SK-N-SH treated with all-trans-retinoic acid at 6 μM for 48 hours (cell line): ENCODE results near the gene CRKL.

Experiments used
- ATAC-seq: fragments of 200-7000 bp; cut with Tn5 transposase; 3 replicates; pipeline ENCODE4 v1.9.1; 2020; ENCODE audit warnings: mild to moderate bottlenecking, moderate library complexity
- BACH2 ChIP-seq: fragments of 250-450 bp; sonication (Bioruptor Pico); IDR thresholded peaks from 2 replicates; pipeline ENCODE4 v1.9.0; 2021; ENCODE audit warnings: mild to moderate bottlenecking, borderline replicate concordance
- CSDC2 ChIP-seq: fragments of 250-450 bp; sonication (Bioruptor Pico); IDR thresholded peaks from 2 replicates; pipeline ENCODE4 v1.5.0; 2020; ENCODE audit warnings: mild to moderate bottlenecking, moderate library complexity
- ESRRG ChIP-seq: fragments of 250-450 bp; sonication (Bioruptor Pico); IDR thresholded peaks from 2 replicates; pipeline ENCODE4 v1.6.1; 2021; ENCODE audit warnings: mild to moderate bottlenecking
- GLIS3 ChIP-seq: fragments of 250-450 bp; sonication (Bioruptor Pico); IDR thresholded peaks from 2 replicates; pipeline ENCODE4 v1.5.0; 2020; ENCODE audit warnings: mild to moderate bottlenecking, moderate library complexity
- ISL1 ChIP-seq: fragments of 250-450 bp; sonication (Bioruptor Pico); IDR thresholded peaks from 2 replicates; pipeline ENCODE4 v2.1.2; 2022; ENCODE audit warnings: mild to moderate bottlenecking, moderate library complexity
- PPARA ChIP-seq: fragments of 250-450 bp; sonication (Bioruptor Pico); IDR thresholded peaks from 2 replicates; pipeline ENCODE4 v1.5.0; 2020; ENCODE audit warnings: mild to moderate bottlenecking, borderline replicate concordance
- RARB ChIP-seq: fragments of 250-450 bp; sonication (Bioruptor Pico); IDR thresholded peaks from 2 replicates; pipeline ENCODE4 v1.8.0; 2021; ENCODE audit warnings: mild to moderate bottlenecking, moderate library complexity
- SNAI2 ChIP-seq: fragments of 250-450 bp; sonication (Bioruptor Pico); IDR thresholded peaks from 2 replicates; pipeline ENCODE4 v1.5.0; 2020; ENCODE audit warnings: mild to moderate bottlenecking, moderate library complexity
- TCF4 ChIP-seq: fragments of 250-450 bp; sonication (Bioruptor Pico); IDR thresholded peaks from 2 replicates; pipeline ENCODE4 v1.8.0; 2021; ENCODE audit warnings: mild to moderate bottlenecking, moderate library complexity, borderline replicate concordance
- ZC3H10 ChIP-seq: fragments of 250-450 bp; sonication (Bioruptor Pico); IDR thresholded peaks from 2 replicates; pipeline ENCODE4 v1.5.1; 2021; ENCODE audit warnings: mild to moderate bottlenecking, moderate library complexity
- ZFP3 ChIP-seq: fragments of 250-450 bp; sonication (Bioruptor Pico); IDR thresholded peaks from 2 replicates; pipeline ENCODE4 v1.5.0; 2020; ENCODE audit warnings: mild to moderate bottlenecking, moderate library complexity
- ZFP30 ChIP-seq: fragments of 450-650 bp; formaldehyde crosslinking; IDR thresholded peaks from 2 replicates; pipeline ENCODE4 v1.5.0; 2022; ENCODE audit warnings: mild to moderate bottlenecking, moderate library complexity
- ZNF565 ChIP-seq: fragments of 450-650 bp; formaldehyde crosslinking; conservative IDR thresholded peaks from 2 replicates; pipeline ENCODE4 v1.5.0; 2020; ENCODE audit warnings: low read depth, mild to moderate bottlenecking, moderate library complexity
- ZNF70 ChIP-seq: fragments of 450-650 bp; formaldehyde crosslinking; IDR thresholded peaks from 2 replicates; pipeline ENCODE4 v1.5.0; 2020; ENCODE audit warnings: mild to moderate bottlenecking, moderate library complexity
- ZNF8 ChIP-seq: fragments of 450-650 bp; formaldehyde crosslinking; IDR thresholded peaks from 2 replicates; pipeline ENCODE4 v1.5.0; 2020; ENCODE audit warnings: mild to moderate bottlenecking, moderate library complexity
- TF ChIP-seq, protein P1 (sequence below): fragments of 250-450 bp; sonication (Bioruptor Pico); IDR thresholded peaks from 2 replicates; pipeline ENCODE4 v1.8.0; 2020; ENCODE audit warnings: mild to moderate bottlenecking, moderate library complexity, borderline replicate concordance
- TF ChIP-seq, protein P2 (sequence below): fragments of 250-450 bp; sonication (Bioruptor Pico); IDR thresholded peaks from 2 replicates; pipeline ENCODE4 v1.5.0; 2020; ENCODE audit warnings: mild to moderate bottlenecking, moderate library complexity
- TF ChIP-seq, protein P3 (sequence below): fragments of 250-450 bp; sonication (Bioruptor Pico); IDR thresholded peaks from 2 replicates; pipeline ENCODE4 v1.5.1; 2021; ENCODE audit warnings: mild to moderate bottlenecking, moderate library complexity
- TF ChIP-seq, protein P4 (sequence below): fragments of 250-450 bp; sonication (Bioruptor Pico); IDR thresholded peaks from 2 replicates; pipeline ENCODE4 v1.5.1; 2020; ENCODE audit warnings: low read depth, mild to moderate bottlenecking, moderate library complexity

CRKL gene

DNA sequence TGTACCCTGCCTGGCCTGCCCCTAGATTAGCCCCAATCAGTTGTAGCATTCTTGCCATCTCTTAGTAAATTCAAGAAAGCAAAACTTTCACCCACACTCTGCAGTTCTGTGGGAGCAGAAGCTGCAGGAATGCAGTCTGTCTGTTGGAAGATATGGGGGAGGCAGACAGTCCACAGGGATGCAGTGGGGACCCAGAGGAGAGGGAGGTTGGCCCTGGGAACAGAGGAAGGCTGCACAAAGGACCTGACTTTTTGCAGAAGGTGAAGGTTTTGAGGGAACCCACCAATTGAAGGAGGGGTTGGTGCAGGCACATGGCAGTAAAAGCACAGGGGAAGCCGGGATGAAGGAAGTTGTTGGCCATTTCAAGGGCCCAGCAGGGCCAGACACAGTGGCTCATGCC, 41.9 kb upstream of the CRKL start:
- TF ChIP-seq SNAI2 (CRISPR knock-in tag) = no peak
- TF ChIP-seq, protein P1, sequence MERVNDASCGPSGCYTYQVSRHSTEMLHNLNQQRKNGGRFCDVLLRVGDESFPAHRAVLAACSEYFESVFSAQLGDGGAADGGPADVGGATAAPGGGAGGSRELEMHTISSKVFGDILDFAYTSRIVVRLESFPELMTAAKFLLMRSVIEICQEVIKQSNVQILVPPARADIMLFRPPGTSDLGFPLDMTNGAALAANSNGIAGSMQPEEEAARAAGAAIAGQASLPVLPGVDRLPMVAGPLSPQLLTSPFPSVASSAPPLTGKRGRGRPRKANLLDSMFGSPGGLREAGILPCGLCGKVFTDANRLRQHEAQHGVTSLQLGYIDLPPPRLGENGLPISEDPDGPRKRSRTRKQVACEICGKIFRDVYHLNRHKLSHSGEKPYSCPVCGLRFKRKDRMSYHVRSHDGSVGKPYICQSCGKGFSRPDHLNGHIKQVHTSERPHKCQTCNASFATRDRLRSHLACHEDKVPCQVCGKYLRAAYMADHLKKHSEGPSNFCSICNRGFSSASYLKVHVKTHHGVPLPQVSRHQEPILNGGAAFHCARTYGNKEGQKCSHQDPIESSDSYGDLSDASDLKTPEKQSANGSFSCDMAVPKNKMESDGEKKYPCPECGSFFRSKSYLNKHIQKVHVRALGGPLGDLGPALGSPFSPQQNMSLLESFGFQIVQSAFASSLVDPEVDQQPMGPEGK = no peak
- TF ChIP-seq RARB = no peak
- no peak for TF ChIP-seq ZNF8 (CRISPR knock-in tag)
- no peak for TF ChIP-seq ISL1 (CRISPR knock-in tag)
- TF ChIP-seq PPARA (CRISPR knock-in tag) = no peak
- no peak for TF ChIP-seq TCF4
- TF ChIP-seq, protein P2, sequence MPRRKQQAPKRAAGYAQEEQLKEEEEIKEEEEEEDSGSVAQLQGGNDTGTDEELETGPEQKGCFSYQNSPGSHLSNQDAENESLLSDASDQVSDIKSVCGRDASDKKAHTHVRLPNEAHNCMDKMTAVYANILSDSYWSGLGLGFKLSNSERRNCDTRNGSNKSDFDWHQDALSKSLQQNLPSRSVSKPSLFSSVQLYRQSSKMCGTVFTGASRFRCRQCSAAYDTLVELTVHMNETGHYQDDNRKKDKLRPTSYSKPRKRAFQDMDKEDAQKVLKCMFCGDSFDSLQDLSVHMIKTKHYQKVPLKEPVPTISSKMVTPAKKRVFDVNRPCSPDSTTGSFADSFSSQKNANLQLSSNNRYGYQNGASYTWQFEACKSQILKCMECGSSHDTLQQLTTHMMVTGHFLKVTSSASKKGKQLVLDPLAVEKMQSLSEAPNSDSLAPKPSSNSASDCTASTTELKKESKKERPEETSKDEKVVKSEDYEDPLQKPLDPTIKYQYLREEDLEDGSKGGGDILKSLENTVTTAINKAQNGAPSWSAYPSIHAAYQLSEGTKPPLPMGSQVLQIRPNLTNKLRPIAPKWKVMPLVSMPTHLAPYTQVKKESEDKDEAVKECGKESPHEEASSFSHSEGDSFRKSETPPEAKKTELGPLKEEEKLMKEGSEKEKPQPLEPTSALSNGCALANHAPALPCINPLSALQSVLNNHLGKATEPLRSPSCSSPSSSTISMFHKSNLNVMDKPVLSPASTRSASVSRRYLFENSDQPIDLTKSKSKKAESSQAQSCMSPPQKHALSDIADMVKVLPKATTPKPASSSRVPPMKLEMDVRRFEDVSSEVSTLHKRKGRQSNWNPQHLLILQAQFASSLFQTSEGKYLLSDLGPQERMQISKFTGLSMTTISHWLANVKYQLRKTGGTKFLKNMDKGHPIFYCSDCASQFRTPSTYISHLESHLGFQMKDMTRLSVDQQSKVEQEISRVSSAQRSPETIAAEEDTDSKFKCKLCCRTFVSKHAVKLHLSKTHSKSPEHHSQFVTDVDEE = no peak
- TF ChIP-seq BACH2 (CRISPR knock-in tag) = no peak
- TF ChIP-seq, protein P3, sequence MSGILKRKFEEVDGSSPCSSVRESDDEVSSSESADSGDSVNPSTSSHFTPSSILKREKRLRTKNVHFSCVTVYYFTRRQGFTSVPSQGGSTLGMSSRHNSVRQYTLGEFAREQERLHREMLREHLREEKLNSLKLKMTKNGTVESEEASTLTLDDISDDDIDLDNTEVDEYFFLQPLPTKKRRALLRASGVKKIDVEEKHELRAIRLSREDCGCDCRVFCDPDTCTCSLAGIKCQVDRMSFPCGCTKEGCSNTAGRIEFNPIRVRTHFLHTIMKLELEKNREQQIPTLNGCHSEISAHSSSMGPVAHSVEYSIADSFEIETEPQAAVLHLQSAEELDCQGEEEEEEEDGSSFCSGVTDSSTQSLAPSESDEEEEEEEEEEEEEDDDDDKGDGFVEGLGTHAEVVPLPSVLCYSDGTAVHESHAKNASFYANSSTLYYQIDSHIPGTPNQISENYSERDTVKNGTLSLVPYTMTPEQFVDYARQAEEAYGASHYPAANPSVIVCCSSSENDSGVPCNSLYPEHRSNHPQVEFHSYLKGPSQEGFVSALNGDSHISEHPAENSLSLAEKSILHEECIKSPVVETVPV (CRISPR knock-in tag) = no peak
- TF ChIP-seq ZFP30 = no peak
- no peak for TF ChIP-seq ZNF565 (CRISPR knock-in tag)
- TF ChIP-seq, protein P4, sequence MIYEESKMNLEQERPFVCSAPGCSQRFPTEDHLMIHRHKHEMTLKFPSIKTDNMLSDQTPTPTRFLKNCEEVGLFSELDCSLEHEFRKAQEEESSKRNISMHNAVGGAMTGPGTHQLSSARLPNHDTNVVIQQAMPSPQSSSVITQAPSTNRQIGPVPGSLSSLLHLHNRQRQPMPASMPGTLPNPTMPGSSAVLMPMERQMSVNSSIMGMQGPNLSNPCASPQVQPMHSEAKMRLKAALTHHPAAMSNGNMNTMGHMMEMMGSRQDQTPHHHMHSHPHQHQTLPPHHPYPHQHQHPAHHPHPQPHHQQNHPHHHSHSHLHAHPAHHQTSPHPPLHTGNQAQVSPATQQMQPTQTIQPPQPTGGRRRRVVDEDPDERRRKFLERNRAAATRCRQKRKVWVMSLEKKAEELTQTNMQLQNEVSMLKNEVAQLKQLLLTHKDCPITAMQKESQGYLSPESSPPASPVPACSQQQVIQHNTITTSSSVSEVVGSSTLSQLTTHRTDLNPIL (CRISPR knock-in tag) = no peak
- ATAC-seq = no peak

DNA sequence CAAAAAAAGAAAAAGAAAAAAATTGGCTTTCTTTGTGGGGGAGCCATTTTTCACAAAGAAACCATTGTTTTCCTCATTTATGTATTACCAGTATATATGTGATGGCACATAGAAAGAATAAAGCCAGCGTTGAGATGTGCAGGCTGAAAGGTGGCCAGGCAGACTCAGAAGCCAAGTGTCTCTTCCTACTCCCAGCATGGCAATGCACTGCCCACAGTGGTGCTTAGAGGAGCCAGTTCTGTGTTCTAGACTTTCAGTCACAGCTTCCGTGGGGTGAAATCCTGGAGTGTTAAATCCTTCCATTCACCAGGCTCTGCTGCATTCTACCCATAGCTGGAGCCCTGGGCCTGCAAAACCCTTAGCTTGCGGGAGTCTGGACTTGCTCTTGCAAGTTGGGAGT, 39.5 kb upstream of the CRKL start:
- TF ChIP-seq ZFP30 = no peak
- TF ChIP-seq GLIS3 (CRISPR knock-in tag) = no peak
- TF ChIP-seq, protein P4 (CRISPR knock-in tag) = no peak
- no peak for TF ChIP-seq ZNF565 (CRISPR knock-in tag)
- no peak for TF ChIP-seq ZFP3 (CRISPR knock-in tag)
- TF ChIP-seq, protein P1 = no peak
- TF ChIP-seq TCF4 = no peak
- TF ChIP-seq, protein P2 = no peak
- no peak for TF ChIP-seq ZC3H10
- TF ChIP-seq SNAI2 (CRISPR knock-in tag) = no peak
- no peak for TF ChIP-seq CSDC2
- TF ChIP-seq BACH2 (CRISPR knock-in tag) = no peak
- TF ChIP-seq ESRRG (CRISPR knock-in tag) = no peak
- no peak for TF ChIP-seq ZNF70
- no peak for TF ChIP-seq ISL1 (CRISPR knock-in tag)
- TF ChIP-seq, protein P3 (CRISPR knock-in tag) = no peak
- TF ChIP-seq RARB = no peak
- no peak for ATAC-seq
